NCI-H446 treated with DMSO at 0.1 percent for 48 hours (cell line): ENCODE measurements around the gene SLC39A12.

Experiments used
- DNase-seq: peaks from one replicate; lab custom pipeline; 2025; lab: John Stamatoyannopoulos, UW

Gene SLC39A12

DNA sequence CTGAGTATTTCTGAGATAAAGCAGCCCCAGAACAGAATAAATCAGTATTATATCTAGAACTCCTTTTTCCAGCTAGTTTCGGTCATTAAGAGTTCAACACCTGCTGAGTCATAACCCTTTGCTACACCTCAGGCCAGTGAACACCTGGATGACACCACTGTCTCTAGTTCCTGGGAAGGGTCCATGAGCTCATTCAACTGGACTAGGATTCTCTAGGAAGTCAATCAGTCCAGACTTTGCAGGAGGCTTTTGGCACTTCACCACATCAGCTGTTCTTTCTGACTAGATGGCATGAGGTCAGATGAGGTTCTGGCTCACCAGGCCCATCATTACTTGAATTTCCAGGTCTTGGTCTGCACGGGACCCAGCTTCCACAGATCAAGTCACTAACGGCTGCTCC, 11.7 kb downstream of the SLC39A12 start:
- no peak for DNase-seq

DNA sequence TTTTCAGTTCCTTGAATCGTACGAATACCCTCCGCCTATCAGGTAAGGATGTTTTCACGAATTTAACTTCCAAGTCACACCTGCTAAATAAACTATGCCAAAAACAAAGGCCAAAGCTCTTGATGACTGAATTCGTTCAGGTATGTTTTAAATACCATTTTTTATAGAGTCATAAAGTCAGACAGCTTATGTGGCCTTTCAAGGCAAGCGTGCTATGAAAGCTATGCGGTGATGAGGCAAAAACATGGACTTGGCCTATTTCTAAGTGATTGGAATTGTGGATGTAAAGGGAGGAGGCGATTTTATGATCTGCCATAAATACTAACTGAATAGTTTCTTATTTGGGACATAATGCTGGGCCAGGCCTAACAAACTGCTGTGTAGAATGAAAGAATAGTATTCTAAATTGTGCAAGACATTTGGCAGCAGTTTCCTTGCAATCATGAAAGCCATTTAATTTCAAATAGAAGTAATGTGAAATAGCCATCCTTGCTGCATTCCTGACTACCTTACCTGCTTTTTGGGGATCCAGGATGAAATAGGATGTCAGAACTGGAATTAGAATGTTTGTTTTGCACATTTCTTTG, 14.0 kb downstream of the SLC39A12 start:
- no peak for DNase-seq

DNA sequence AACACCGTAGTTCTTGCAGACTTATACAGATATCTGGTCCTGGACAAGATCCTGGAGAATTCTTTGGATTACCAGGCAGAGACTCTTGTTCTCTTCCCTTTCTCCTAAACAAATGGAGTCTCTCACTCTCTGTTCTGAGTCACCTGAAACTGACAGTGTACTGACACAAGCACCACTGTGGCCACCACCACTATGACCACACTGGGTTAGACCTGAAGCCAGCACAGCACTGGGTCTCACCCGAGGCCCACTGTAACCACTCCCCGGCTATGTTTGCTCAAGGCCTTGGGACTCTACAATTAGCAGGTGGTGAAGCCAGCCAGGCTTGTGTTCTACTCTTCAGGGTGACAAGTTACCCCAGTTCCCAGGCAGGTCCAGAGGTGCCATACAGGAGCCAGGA, 22.8 kb downstream of the SLC39A12 start:
- DNase-seq = no peak

GRCh38 chr10:17980846-17981565, 29.3 kb downstream of the SLC39A12 start:
- no peak for DNase-seq

DNA sequence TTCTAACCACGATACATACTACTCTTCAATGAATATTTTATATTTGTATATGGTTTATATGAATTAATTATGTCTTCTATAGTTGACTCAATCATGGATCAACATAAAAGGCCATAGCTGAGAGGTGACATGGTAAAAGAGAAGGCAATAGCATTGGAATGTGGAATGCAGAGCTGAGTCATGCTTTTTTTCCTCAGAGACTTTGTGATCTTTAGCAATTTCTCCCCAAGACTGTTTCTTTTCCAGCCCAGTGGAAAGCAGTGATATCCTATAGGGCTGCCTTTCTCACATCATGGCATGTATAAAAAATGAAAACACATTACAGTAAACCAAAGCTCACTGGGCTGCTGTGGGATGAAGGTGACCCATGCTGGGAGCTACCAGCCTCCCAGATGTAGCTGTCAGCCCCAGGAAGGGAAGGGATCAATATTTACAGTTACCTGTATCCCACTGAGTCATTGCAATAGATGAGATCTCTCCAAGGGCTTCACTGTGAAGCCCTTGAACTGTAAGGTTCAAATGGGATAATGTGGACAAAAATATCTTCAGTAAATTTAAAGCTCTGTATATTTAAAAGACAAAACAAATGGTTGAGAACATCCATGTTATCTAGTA, 30.2 kb downstream of the SLC39A12 start:
- no peak for DNase-seq

- DNase-seq = no peak
Observed at GRCh38 chr10:17984056-17984455, 32.3 kb downstream of the SLC39A12 start.

- no peak for DNase-seq
Observed at GRCh38 chr10:17984563-17984962, 32.8 kb downstream of the SLC39A12 start.

- DNase-seq = no peak
Observed at GRCh38 chr10:17989908-17990767, 38.4 kb downstream of the SLC39A12 start.

DNA sequence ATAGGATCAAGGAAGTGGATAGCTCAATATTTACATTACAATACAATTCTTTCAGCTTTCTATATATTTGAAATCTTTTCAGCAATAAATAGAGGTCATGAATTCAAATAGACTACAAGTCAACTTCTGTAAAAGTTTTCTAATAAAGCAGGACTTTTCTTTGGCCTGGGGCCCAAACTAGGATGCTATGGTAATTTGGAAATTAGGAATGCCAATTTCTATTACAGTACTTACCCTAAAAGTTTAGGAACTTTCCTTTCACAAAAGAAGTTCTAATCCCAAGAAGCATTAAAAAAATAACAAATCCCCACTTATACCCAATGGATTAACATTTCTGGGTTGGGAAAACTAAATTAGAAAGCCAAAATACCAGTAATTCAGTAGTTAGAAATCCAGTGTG, 40.5 kb downstream of the SLC39A12 start:
- no peak for DNase-seq

DNA sequence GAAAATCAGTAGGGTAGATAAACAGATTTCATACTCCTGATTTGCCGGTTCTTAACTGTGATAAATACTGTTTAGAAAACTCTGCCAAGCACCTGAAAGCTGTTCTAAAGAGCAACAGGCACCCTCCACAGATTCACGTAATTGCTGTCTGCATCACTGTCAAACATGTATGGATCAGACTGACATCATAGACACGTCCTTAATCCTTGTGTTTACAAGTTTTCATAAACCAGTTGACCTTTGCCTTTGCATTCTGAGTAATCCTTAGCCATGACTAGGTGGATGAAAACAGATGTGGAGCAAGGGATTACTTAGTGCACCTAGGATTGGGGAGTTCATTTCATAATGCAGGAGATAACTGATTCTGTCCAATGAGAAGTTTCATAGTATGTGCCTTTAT, 41.6 kb downstream of the SLC39A12 start:
- DNase-seq = no peak

GRCh38 chr10:18000601-18001000, 48.9 kb downstream of the SLC39A12 start:
- DNase-seq = no peak

- no peak for DNase-seq
Observed at GRCh38 chr10:18005445-18005780, 53.7 kb downstream of the SLC39A12 start.

DNA sequence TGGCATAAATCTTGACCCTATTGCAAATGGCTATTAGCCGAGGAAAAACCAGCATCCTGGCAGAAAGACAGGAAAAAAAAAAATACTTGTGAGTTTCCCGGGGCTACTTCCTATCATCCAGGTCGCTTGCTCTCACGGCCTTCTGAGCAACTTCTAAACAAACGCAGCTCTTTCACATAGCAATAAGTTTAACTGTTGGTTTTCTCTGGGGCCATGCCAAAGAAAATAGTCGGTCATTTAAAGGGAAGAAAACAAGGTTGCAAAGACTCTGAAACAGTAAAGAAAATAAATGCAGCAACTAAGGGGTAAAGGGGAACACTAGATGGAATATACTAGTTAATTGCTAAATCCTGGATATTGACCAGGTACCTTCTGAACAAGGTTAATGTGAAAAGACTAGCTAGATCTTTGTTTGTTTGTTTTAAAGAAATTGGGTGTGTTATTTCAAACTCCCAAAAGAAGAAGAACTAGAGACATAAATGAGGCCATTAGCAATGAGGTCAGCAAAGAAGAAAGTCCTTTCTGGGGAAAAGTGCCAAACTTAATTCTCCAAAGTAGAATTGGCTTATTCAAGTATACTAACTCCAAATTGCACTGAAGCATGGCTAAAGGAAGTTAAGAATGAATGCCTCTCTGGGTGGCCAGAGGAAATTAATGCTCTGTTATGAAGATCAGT, 54.2 kb downstream of the SLC39A12 start:
- DNase-seq = no peak

DNA sequence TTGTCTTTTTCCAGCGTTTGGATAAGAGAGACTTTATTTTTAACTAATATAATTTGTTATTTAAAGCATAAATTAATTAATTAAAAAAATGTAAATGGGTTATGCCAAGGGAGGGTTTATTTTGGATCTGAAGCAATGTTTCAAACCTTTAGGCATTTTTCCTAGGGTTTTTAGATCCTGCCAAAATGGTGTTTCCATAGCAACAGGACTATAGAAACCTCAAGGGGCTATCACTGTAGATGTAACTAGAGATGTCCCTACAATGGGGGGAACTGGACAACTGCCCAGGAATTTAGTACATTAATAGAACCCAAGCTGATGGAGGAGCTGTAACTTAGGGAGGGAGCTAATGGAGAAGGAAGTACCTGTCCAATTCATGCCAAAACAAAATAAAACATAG, 57.3 kb downstream of the SLC39A12 start:
- no peak for DNase-seq

DNA sequence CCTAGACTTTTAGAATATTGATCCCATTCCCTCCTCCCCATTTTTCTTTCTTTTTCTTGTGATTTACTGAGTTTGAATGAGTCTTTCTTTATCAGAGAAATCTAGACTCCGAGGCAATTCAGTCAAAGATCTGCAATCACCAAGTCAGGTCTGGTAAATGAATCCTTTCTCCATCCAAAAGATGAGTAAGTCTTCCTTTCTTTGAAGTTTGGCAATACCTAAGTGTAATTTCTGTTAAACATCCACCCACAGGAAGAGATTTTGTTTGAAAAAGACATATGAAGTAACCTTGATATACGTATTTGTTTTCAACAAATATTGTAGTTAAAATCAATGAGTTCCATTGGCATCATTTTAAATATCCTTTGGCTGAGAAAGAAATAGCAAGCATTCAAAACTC, 58.3 kb downstream of the SLC39A12 start:
- DNase-seq = no peak

DNA sequence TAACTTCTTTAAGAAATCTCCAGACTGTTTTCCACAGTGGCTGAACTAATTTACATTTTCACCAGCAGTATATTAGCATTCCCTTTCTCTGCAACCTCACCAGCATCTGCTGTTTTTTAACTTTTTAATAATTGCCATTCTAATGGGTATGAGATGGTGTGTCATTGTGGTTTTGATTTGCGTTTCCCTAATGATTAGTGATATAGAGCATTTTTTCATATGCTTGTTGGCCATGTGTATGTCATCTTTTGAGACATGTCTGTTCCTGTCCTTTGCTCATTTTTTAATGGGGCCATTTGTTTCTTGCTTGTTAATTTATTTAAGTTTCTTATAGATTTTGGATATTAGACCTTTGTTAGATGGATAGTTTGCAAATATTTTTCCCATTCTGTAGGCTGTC, 68.8 kb downstream of the SLC39A12 start:
- DNase-seq = no peak

GRCh38 chr10:18021725-18022480, 70.2 kb downstream of the SLC39A12 start:
- no peak for DNase-seq

DNA sequence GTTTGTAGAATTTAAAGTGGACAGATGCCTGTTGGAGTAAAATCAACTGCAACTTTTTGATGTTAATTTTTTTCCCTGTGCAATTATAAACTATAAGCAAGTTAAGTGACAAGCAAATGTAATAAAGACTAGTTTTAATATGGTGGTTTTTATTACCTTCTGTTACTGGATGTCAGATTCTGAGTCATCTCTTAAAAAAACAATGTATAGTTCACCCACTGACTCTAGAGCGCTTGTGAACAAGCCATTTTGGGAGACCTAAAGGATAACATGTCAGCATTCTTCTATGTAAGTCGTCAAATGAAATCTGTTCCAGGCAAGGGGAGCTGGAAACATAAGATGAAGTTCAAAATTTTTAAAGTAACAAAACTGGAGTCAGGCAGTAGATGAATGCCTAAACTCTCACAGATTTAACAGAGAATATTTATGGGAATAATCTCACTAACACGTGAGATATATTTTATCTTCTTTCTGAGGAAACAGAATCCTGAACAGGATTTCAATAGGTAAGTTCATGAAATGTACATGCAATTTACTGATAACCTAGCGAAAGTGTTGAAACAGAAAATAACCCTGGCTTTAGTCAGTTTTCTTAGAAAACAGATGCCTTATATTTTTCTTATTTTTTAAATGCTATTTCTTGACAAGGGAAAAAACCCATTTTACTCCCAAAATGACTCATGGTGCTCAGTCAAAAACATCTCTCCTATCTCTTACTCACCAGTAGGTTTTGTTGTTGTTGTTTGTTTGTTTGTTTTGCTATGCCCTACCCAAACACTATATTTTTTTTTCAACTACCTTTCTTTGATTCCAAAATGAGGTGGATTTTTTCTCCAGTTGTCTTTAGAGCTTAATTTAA, 91.7 kb downstream of the SLC39A12 start:
- no peak for DNase-seq

GRCh38 chr10:18044976-18045720, 93.4 kb downstream of the SLC39A12 start:
- no peak for DNase-seq

DNA sequence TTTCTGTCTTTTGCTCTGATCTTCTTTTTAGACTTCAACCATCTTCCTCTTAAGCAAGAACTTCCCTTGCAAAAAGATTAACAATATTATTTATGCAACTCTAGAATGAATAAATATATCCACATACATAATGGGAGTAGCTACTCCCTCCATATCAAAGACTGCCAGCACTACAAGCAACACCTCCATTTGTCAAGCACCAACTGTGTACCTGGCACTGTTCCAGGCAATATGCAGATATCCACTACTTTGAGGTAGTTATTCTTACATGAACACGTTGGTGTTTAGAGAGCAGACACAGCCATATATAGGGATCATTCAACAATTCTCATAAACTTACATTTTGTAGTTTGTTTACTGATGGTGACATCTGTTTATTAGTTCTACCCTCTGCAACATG, 104.9 kb downstream of the SLC39A12 start:
- no peak for DNase-seq
